Activated gamma-delta T cell treated with anti-CD3 and anti-CD28 coated beads, Interleukin-2, amount 50 U/mL, for 16 hours (primary cell): ENCODE measurements around the gene TBX10.
"Not testable (repeated sequence)": the region's sequence is repeated elsewhere in the genome, so short reads cannot be mapped to it uniquely, and the experiment has no call there.

ENCODE experiments used
- DNase-seq: peaks from one replicate; pipeline ENCODE4 v3.0.0-alpha.2; 2020; ENCODE audit warnings: low read depth

The TBX10 gene

GRCh38 chr11:67631411-67631810 lies 8.2 kb downstream of the TBX10 start:
- no peak for DNase-seq

GRCh38 chr11:67630943-67631331 lies 8.6 kb downstream of the TBX10 start:
- no peak for DNase-seq

GRCh38 chr11:67630228-67630942 lies 9.2 kb downstream of the TBX10 start:
- peak; percentile 87 for DNase-seq

- peak; percentile 84 for DNase-seq
Measured at GRCh38 chr11:67629386-67630227, 10.0 kb downstream of the TBX10 start, which contains the start of gene NUDT8. TSS of gene NUDT8 (minus strand) at chr11:67629937. CDS start at chr11:67629911, 26 bp downstream.

- no peak for DNase-seq
Measured at GRCh38 chr11:67628710-67629385, 10.7 kb downstream of the TBX10 start.

- DNase-seq: no peak
Measured at GRCh38 chr11:67627812-67628624, 11.5 kb downstream of the TBX10 start.

GRCh38 chr11:67627441-67627811 lies 12.1 kb downstream of the TBX10 start:
- DNase-seq: no peak

GRCh38 chr11:67626970-67627369 lies 12.6 kb downstream of the TBX10 start:
- no peak for DNase-seq

GRCh38 chr11:67626131-67626833 lies 13.3 kb downstream of the TBX10 start:
- not testable (repeated sequence) for DNase-seq

GRCh38 chr11:67623795-67624194 lies 15.8 kb downstream of the TBX10 start:
- not testable (repeated sequence) for DNase-seq

- not testable (repeated sequence) for DNase-seq
Measured at GRCh38 chr11:67622905-67623304, 16.7 kb downstream of the TBX10 start.

- DNase-seq: not testable (repeated sequence)
Measured at GRCh38 chr11:67621928-67622327, 17.6 kb downstream of the TBX10 start.

- not testable (repeated sequence) for DNase-seq
Measured at GRCh38 chr11:67620621-67621020, 18.9 kb downstream of the TBX10 start.

- not testable (repeated sequence) for DNase-seq
Measured at GRCh38 chr11:67619683-67620618, 19.6 kb downstream of the TBX10 start.

- not testable (repeated sequence) for DNase-seq
Measured at GRCh38 chr11:67618901-67619659, 20.5 kb downstream of the TBX10 start.

- DNase-seq: no peak
Measured at GRCh38 chr11:67617243-67617953, 22.2 kb downstream of the TBX10 start.

- DNase-seq: no peak
Measured at GRCh38 chr11:67616431-67617242, 22.9 kb downstream of the TBX10 start.
